AG10803 (cell line): ENCODE data around the gene SH3RF3.

Experiments used
- DNase-seq: peaks from one replicate; pipeline ENCODE4 v3.0.0; 2010; ENCODE audit warnings: low read depth
- H3K4me3 ChIP-seq: 2 replicates; pipeline ENCODE4 v1.5.1; 2011; ENCODE audit warnings: mild to moderate bottlenecking, low read length, control low read depth
- TF ChIP-seq, protein P1 (sequence below): conservative IDR thresholded peaks from 2 replicates; pipeline ENCODE4 v1.5.1; 2011; ENCODE audit warnings: mild to moderate bottlenecking, low read length, control low read depth, inconsistent platforms

The SH3RF3 gene

GRCh38 chr2:109254174-109254904, 125.3 kb downstream of the SH3RF3 start:
- H3K4me3 ChIP-seq: no peak overlapping the region
- TF ChIP-seq, protein P1, sequence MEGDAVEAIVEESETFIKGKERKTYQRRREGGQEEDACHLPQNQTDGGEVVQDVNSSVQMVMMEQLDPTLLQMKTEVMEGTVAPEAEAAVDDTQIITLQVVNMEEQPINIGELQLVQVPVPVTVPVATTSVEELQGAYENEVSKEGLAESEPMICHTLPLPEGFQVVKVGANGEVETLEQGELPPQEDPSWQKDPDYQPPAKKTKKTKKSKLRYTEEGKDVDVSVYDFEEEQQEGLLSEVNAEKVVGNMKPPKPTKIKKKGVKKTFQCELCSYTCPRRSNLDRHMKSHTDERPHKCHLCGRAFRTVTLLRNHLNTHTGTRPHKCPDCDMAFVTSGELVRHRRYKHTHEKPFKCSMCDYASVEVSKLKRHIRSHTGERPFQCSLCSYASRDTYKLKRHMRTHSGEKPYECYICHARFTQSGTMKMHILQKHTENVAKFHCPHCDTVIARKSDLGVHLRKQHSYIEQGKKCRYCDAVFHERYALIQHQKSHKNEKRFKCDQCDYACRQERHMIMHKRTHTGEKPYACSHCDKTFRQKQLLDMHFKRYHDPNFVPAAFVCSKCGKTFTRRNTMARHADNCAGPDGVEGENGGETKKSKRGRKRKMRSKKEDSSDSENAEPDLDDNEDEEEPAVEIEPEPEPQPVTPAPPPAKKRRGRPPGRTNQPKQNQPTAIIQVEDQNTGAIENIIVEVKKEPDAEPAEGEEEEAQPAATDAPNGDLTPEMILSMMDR: no peak
- DNase-seq: no peak

DNA sequence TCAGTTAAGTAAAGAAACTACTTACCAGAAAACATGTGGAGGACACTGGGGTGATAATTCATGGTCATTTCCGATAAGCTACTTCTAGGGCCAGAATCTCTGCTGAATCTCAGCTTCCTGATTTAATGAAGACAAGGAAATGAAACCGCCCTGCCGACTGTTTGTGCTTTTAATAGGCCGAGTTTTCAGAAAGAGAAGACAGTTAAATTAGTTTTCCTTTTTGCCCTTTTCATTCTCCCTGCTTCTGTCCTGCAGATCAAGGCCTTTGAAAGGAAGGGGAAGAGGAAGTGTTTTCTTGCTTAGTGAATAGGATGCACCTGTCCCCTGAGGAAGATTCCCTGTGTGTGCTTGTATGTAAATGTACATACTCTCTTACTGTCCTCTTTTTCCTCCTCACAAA, 126.6 kb downstream of the SH3RF3 start:
- DNase-seq: no peak
- H3K4me3 ChIP-seq: no peak overlapping the region
- TF ChIP-seq, protein P1: no peak

DNA sequence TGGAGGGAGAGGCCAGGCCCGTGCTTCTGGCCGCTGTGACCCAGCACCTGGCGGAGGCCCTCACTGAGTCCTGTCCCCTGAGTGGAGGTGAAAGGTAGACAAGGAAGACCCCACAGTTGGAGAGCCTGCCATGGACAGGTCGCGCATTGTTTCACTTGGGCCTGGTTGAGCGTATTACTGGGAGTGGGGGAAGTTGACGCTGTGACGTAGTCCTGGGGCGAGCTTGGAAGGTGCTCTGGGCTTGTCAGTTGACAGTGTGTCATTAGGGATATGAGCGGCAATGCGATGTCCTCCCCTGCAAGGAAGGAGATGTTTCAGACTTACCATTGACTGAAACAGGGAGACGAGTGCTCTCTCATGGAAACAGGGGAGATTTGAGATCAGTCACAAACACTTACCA, 127.1 kb downstream of the SH3RF3 start:
- TF ChIP-seq, protein P1: no peak
- DNase-seq: no peak
- no peak overlapping the region for H3K4me3 ChIP-seq

- TF ChIP-seq, protein P1: no peak
- no peak overlapping the region for H3K4me3 ChIP-seq
- DNase-seq: peak; percentile 30
Observed at GRCh38 chr2:109256921-109257320, 127.9 kb downstream of the SH3RF3 start.

GRCh38 chr2:109257653-109258052, 128.6 kb downstream of the SH3RF3 start:
- DNase-seq: peak; percentile 9
- TF ChIP-seq, protein P1: no peak
- no peak overlapping the region for H3K4me3 ChIP-seq

- TF ChIP-seq, protein P1: no peak
- no peak overlapping the region for H3K4me3 ChIP-seq
- DNase-seq: no peak
Observed at GRCh38 chr2:109258376-109258775, 129.4 kb downstream of the SH3RF3 start.

DNA sequence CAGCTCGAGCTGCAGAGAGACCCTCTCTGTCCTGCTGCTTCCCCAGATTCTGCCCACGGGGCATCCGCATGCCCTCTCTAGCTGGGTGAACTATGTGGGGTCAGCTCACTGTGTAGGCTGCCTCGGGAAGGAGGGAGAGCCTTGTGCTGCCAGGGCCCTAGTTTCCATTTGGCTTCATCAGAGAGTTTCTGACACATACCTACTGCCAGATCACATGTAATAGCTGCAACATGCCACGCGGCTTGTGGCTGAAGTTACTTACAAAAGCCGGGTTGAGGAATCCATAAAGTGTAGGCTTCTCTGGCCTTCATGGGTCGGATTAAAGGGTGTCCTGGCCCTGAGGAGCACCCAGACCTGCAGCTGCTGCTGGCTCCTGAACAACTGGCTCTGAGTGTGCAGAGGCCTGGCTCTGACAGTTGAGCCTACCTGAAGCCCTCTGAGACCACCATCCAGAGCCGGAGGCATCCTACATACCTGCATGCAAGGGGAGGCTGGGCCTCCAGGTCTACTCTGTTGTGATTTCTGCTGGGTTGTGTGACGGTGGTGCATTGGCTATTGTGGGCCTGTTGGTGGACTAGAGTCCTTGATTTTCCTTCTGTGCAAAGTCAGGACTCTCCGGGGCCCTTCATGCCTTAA, 130.0 kb downstream of the SH3RF3 start:
- TF ChIP-seq, protein P1: no peak
- no peak overlapping the region for H3K4me3 ChIP-seq
- DNase-seq: peak; percentile 60
